H1 (cell line): Measurements from ENCODE around the gene ANK2. TPM values are rescaled to one million over a fixed set of nuclear protein-coding genes. Genes with fewer than 3 reads are reported as not detected.

Experiments
- CTCF ChIA-PET: fragments of 300-600 bp; sonication (Branson Sonifier 250); formaldehyde crosslinking; loops from one replicate; lab custom pipeline; 2021; ENCODE audit not compliant: partially characterized antibody; lab: Charles Lee
- POLR2A ChIA-PET: fragments of 300-600 bp; sonication (Branson Sonifier 250); formaldehyde crosslinking; loops from one replicate; lab custom pipeline; 2021; ENCODE audit warnings: inconsistent platforms; ENCODE audit not compliant: partially characterized antibody; lab: Charles Lee
- DNase-seq, 2 experiments: peaks; one replicate each; pipeline versions ENCODE4 v3.0.0 to v3.0.0-alpha.2; 2010 to 2022; ENCODE audit warnings: low spot score in 2 of 2, low read depth in 1 of 2, mixed read lengths in 1 of 2
- FAIRE-seq: peaks from 2 replicates; lab custom pipeline; 2011; peaks lifted over from hg19 to GRCh38; lab: Jason Lieb, UNC
- H2AFZ ChIP-seq: 2 replicates; pipeline ENCODE4 v1.8.1; 2012; ENCODE audit warnings: low read length, inconsistent platforms
- H2AK5ac ChIP-seq: 2 replicates; pipeline ENCODE4 v1.6.1; 2013; ENCODE audit warnings: low read depth, low read length
- H2BK120ac ChIP-seq: replicated peaks from 2 replicates; pipeline ENCODE3; 2013; ENCODE audit warnings: low read depth, low read length, inconsistent platforms
- H2BK12ac ChIP-seq: 2 replicates; pipeline ENCODE4 v1.6.1; 2013; ENCODE audit warnings: low read depth, low read length
- H2BK15ac ChIP-seq: 2 replicates; pipeline ENCODE4 v1.6.1; 2013; ENCODE audit warnings: low read length
- H2BK20ac ChIP-seq: 2 replicates; pipeline ENCODE4 v1.6.1; 2013; ENCODE audit warnings: low read length
- H2BK5ac ChIP-seq: 2 replicates; pipeline ENCODE4 v1.6.1; 2013; ENCODE audit warnings: low read depth, low read length
- H3K14ac ChIP-seq: 2 replicates; pipeline ENCODE4 v1.6.1; 2013; ENCODE audit warnings: inconsistent platforms; ENCODE audit not compliant: insufficient read length
- H3K18ac ChIP-seq: 2 replicates; pipeline ENCODE4 v1.6.1; 2013; ENCODE audit warnings: low read length; ENCODE audit errors: extremely low read depth
- H3K23ac ChIP-seq: 2 replicates; pipeline ENCODE4 v1.6.1; 2013; ENCODE audit warnings: inconsistent platforms; ENCODE audit not compliant: insufficient read length
- H3K23me2 ChIP-seq: 2 replicates; pipeline ENCODE4 v1.6.1; 2013; ENCODE audit warnings: low read depth, low read length
- H3K27ac ChIP-seq: 2 replicates; pipeline ENCODE4 v1.6.1; 2011; ENCODE audit warnings: low read depth, low read length, inconsistent platforms
- H3K27me3 ChIP-seq, 4 experiments: replicated peaks in 1 of 4; 1 replicate in 1 of 4; 2 replicates in 3 of 4; pipeline versions ENCODE4 v1.6.1 to v1.8.1; 2011 to 2013; ENCODE audit warnings: low read length in 3 of 4, mild to moderate bottlenecking in 3 of 4, inconsistent platforms in 2 of 4, mixed read lengths in 2 of 4, moderate library complexity in 1 of 4; ENCODE audit not compliant: control insufficient read depth in 3 of 4, insufficient read depth in 3 of 4; ENCODE audit errors: extremely low read depth in 1 of 4
- H3K36me3 ChIP-seq, 4 experiments: 2 replicates each; pipeline versions ENCODE4 v1.6.1 to v1.8.1; 2011 to 2013; ENCODE audit warnings: mild to moderate bottlenecking in 4 of 4, low read length in 3 of 4, moderate library complexity in 2 of 4, control low read depth in 1 of 4, inconsistent platforms in 1 of 4; ENCODE audit not compliant: insufficient read depth in 4 of 4, control insufficient read depth in 2 of 4
- H3K4ac ChIP-seq: replicated peaks from 2 replicates; pipeline ENCODE3; 2013; ENCODE audit warnings: low read length, low read depth, mixed read lengths, inconsistent platforms; ENCODE audit not compliant: insufficient read length
- H3K4me1 ChIP-seq, 4 experiments: replicated peaks in 1 of 4; 1 replicate in 1 of 4; 2 replicates in 3 of 4; pipeline versions ENCODE4 v1.6.1 to v1.8.1; 2011 to 2013; ENCODE audit warnings: low read length in 3 of 4, inconsistent platforms in 2 of 4, mixed read lengths in 1 of 4; ENCODE audit not compliant: insufficient read depth in 4 of 4, control insufficient read depth in 3 of 4
- H3K4me2 ChIP-seq, 2 experiments: 2 replicates each; pipeline versions ENCODE4 v1.6.1 to v1.8.1; 2011 to 2013; ENCODE audit warnings: low read depth in 2 of 2, low read length in 2 of 2, control low read depth in 1 of 2, inconsistent platforms in 1 of 2, mild to moderate bottlenecking in 1 of 2; ENCODE audit not compliant: insufficient read depth in 1 of 2
- H3K4me3 ChIP-seq, 4 experiments: fragments of 200-600, 300-600 bp in 1 of 4; sonication (generic), shearing (Covaris generic), sonication (Bioruptor Twin) in 1 of 4; 2 replicates each; pipeline versions ENCODE4 v1.5.1 to v1.8.1; 2011 to 2016; ENCODE audit warnings: low read length in 4 of 4, low read depth in 3 of 4, control low read depth in 2 of 4, inconsistent platforms in 2 of 4, mild to moderate bottlenecking in 2 of 4, mixed read lengths in 1 of 4, moderate library complexity in 1 of 4; ENCODE audit not compliant: insufficient read depth in 2 of 4; ENCODE audit errors: extremely low read depth in 1 of 4
- H3K56ac ChIP-seq: replicated peaks from 2 replicates; pipeline ENCODE3; 2013; ENCODE audit warnings: low read depth, mild to moderate bottlenecking, mixed read lengths, low read length, inconsistent platforms; ENCODE audit not compliant: insufficient read length
- H3K79me1 ChIP-seq: 2 replicates; pipeline ENCODE4 v1.6.1; 2013; ENCODE audit warnings: low read depth, low read length, control low read depth
- H3K79me2 ChIP-seq, 2 experiments: 2 replicates each; pipeline versions ENCODE4 v1.6.1 to v1.8.1; 2012 to 2013; ENCODE audit warnings: low read length in 2 of 2, mild to moderate bottlenecking in 2 of 2, inconsistent platforms in 1 of 2; ENCODE audit not compliant: insufficient read depth in 2 of 2, control insufficient read depth in 1 of 2
- H3K9ac ChIP-seq, 4 experiments: replicated peaks in 1 of 4; 1 replicate in 1 of 4; 2 replicates in 3 of 4; pipeline versions ENCODE4 v1.6.1 to v1.8.1; 2011 to 2013; ENCODE audit warnings: low read depth in 3 of 4, low read length in 3 of 4, control low read depth in 2 of 4, mild to moderate bottlenecking in 2 of 4, moderate library complexity in 2 of 4, inconsistent platforms in 1 of 4; ENCODE audit errors: extremely low read depth in 1 of 4
- H3K9me3 ChIP-seq, 2 experiments: 2 replicates each; pipeline versions ENCODE4 v1.6.1 to v1.8.1; 2012 to 2013; ENCODE audit warnings: mild to moderate bottlenecking in 2 of 2, moderate library complexity in 2 of 2, control low read depth in 1 of 2, inconsistent platforms in 1 of 2, low read depth in 1 of 2, low read length in 1 of 2, mixed read lengths in 1 of 2; ENCODE audit not compliant: insufficient read depth in 2 of 2
- H4K20me1 ChIP-seq, 2 experiments: replicated peaks in 1 of 2; 2 replicates each; pipeline versions ENCODE3 to v1.8.1; 2011 to 2013; ENCODE audit warnings: inconsistent platforms in 2 of 2, low read length in 2 of 2, mild to moderate bottlenecking in 1 of 2; ENCODE audit not compliant: insufficient read depth in 2 of 2, control insufficient read depth in 1 of 2
- H4K5ac ChIP-seq: 2 replicates; pipeline ENCODE4 v1.6.1; 2013; ENCODE audit warnings: low read length, low read depth, mixed read lengths, inconsistent platforms; ENCODE audit not compliant: insufficient read length
- H4K8ac ChIP-seq: 2 replicates; pipeline ENCODE4 v1.8.0; 2013; ENCODE audit warnings: mild to moderate bottlenecking, moderate library complexity, low read length, inconsistent platforms; ENCODE audit not compliant: insufficient read depth; ENCODE audit errors: extremely low read depth
- H4K91ac ChIP-seq: replicated peaks from 2 replicates; pipeline ENCODE3; 2013; ENCODE audit warnings: low read length, mixed read lengths, inconsistent platforms; ENCODE audit not compliant: insufficient read length
- SAP30 ChIP-seq: fragments of 300-600 bp; sonication (generic); IDR thresholded peaks from 2 replicates; pipeline ENCODE4 v1.7.1; 2012; ENCODE audit warnings: low read length, moderate library complexity, mild to moderate bottlenecking, inconsistent platforms; ENCODE audit not compliant: insufficient read depth, insufficient replicate concordance
- polyA plus RNA-seq, 7 experiments: library from polyadenylated mRNA; depleted of rRNA in 3 of 7; stranded (reverse) in 5 of 7; unstranded in 2 of 7; fragments of >200 nt in 5 of 7; fragments of 200-250 nt in 2 of 7; gene quantifications; 1 replicate in 5 of 7; 2 replicates in 1 of 7; 4 replicates in 1 of 7; pipeline versions ENCODE4 v1.2.1 to v1.2.3, GENCODE V29; 2011 to 2013; ENCODE audit warnings: missing spikeins in 2 of 7, mixed read lengths in 2 of 7
- total RNA-seq: library from RNA; stranded (reverse); fragmentation: NEBNext Ultra II Directional; extraction: Animal tissue kit (Norgen Biotek cat#: 25700); gene quantifications from 2 replicates; pipeline ENCODE4 v1.2.1, GENCODE V29; 2021

The ANK2 gene
- total and polyA plus RNA-seq, 2 of the 8 experiments (the other 6 are each of a cell fraction or from before 2014, with no cell fraction given): 14.2 to 35.1 TPM

DNA sequence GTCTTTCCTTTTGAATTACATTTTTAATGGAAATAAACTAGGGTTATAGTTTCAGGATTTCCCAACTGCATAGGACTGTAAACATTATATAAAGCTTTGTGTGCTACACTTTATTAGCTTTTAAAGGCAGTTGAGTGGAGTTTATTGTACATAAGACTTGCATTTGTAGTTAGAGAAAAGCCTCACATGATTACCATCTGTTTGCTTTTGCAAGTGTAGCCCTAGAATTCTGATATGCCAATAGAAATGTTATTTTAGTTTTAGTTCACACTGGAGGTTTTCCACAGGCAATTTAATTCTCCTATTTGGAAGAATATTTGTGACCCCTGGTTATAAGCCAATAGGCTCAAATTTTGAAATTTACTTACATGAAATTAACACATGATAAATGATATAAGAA, 41.3 kb upstream of the ANK2 start:
- Histone ChIP-seq H3K4ac (no peak overlapping the region), H3K9me3 (no peaks in the 10 kb centered on the region), H4K5ac (no peak overlapping the region), H2AK5ac (no peak overlapping the region), H3K27ac (no peak overlapping the region), H3K36me3 (no peaks in the 10 kb centered on the region), H4K20me1 (no peaks in the 10 kb centered on the region), H2BK120ac (no peak overlapping the region), H4K8ac (no peak overlapping the region), H3K4me1 (no peaks in the 10 kb centered on the region; a peak in 1 of 7 replicates), H3K4me2 (no peak overlapping the region), H3K9ac (no peak overlapping the region), H3K27me3 (no peaks in the 10 kb centered on the region), H3K56ac (no peak overlapping the region), H2AFZ (no peak overlapping the region), H3K79me2 (no peaks in the 10 kb centered on the region), H2BK12ac (no peak overlapping the region), H3K79me1 (no peaks in the 10 kb centered on the region), H3K23ac (no peak overlapping the region), H2BK20ac (no peak overlapping the region), H4K91ac (no peak overlapping the region), H3K23me2 (no peaks in the 10 kb centered on the region), H3K18ac (no peak overlapping the region), H2BK15ac (no peak overlapping the region), H3K14ac (no peak overlapping the region), H3K4me3 (no peak overlapping the region), H2BK5ac (no peak overlapping the region)
- DNase-seq (no peak), FAIRE-seq (no peak)
- POLR2A ChIA-PET: no interaction called here
- CTCF ChIA-PET: interaction anchor here (1.2 to 3.5 kb wide), 4 partner anchors 9 to 56 kb away, joined by 3 to 12 read pairs (median 8); no protein-coding TSS in a partner anchor
- no peak for TF ChIP-seq SAP30
